ENCODE results near the gene KRTAP6-2.

Gene KRTAP6-2

GRCh38 chr21:30563630-30564029 is 35.1 kb downstream of the KRTAP6-2 start:
- no peak for DNase-seq

- DNase-seq: no peak
Measured at GRCh38 chr21:30563072-30563471, 35.6 kb downstream of the KRTAP6-2 start.

GRCh38 chr21:30561957-30562356 is 36.7 kb downstream of the KRTAP6-2 start:
- no peak for DNase-seq

GRCh38 chr21:30561264-30561895 is 37.3 kb downstream of the KRTAP6-2 start, which contains the start of gene KRTAP19-7:
TSS of gene KRTAP19-7 (minus strand) at chr21:30561314. CDS start at chr21:30561289, 25 bp downstream.
- no peak for DNase-seq

- DNase-seq: no peak
Measured at GRCh38 chr21:30555095-30555494, 43.6 kb downstream of the KRTAP6-2 start.

GRCh38 chr21:30552782-30553181 is 45.9 kb downstream of the KRTAP6-2 start:
- DNase-seq: no peak

Data from CD4-positive, alpha-beta T cell treated with Interleukin-17A for 4 hours (primary cell).